ENCODE data around the gene GRIP2.

Gene GRIP2

DNA sequence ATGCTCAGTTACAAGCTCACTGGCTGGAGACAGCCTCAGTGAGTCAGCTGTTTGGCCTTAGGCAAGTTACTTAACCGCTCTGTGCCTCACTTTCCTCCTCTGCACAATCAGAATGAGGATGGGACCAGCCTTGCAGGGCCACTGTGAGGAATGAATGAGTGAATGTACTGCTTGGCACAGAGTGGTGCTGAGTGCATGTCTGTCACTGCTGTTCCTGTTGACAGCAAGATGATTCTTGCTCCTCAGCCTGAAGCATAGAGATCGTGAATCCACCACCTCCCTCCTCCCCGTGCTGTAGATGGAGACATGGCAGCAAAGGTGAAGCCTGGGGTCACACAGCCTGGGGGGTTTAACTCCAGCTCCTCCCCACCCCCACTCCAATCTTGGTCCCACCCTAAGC is 14.6 kb upstream of the GRIP2 start:
- no peaks in the 10 kb centered on the region for H4K20me1 ChIP-seq (ENCODE audit: insufficient read depth, low read length)

DNA sequence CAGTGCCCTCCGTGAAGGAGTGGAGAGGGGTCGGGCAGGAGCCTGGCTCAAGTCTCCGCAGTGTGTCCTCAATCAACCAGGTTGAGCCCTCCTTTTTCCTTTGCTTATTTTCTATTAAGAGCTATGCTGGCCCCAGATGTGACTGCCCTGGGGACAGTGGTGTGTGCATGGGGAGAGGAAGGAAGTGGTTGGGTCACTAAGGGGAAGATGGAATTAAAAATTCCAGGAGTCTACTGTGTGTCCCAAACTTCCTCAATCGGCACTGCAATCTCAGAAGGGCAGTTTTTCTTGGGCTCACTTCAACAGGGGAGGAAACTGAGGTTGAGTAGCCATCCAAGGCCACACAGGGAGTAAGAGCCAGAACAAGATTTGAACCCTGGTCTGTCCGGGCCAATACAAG is 13.7 kb upstream of the GRIP2 start:
- Histone ChIP-seq H3K4me2 (ENCODE audit: low read length) (no peak overlapping the region), H4K20me1 (ENCODE audit: insufficient read depth, low read length) (no peaks in the 10 kb centered on the region), H3F3A (ENCODE audit: insufficient read depth, low read length) (no peaks in the 10 kb centered on the region), H3K36me3 (ENCODE audit: insufficient read depth, low read length) (no peaks in the 10 kb centered on the region), H3K79me2 (ENCODE audit: insufficient read depth, low read length) (no peaks in the 10 kb centered on the region), H3K4me1 (ENCODE audit: insufficient read depth, low read length, severe bottlenecking) (no peaks in the 10 kb centered on the region), H3K9ac (ENCODE audit: low read length) (no peak overlapping the region), H3K27me3 (ENCODE audit: insufficient read depth, low read length) (peaks cover 4% of the 10 kb centered on the region; the same call in 1 of the 2 replicates), H2AFZ (ENCODE audit: low read length) (no peak overlapping the region), H3K9me3 (ENCODE audit: low read length) (no peaks in the 10 kb centered on the region), H3K4me3 (ENCODE audit: low read depth, low read length, poor library complexity, severe bottlenecking) (no peak overlapping the region), H3K9me2 (ENCODE audit: low read depth, low read length) (no peaks in the 10 kb centered on the region), H3K27ac (ENCODE audit: low read depth, low read length, poor library complexity, severe bottlenecking) (no peak overlapping the region)
- TF ChIP-seq, protein P1, sequence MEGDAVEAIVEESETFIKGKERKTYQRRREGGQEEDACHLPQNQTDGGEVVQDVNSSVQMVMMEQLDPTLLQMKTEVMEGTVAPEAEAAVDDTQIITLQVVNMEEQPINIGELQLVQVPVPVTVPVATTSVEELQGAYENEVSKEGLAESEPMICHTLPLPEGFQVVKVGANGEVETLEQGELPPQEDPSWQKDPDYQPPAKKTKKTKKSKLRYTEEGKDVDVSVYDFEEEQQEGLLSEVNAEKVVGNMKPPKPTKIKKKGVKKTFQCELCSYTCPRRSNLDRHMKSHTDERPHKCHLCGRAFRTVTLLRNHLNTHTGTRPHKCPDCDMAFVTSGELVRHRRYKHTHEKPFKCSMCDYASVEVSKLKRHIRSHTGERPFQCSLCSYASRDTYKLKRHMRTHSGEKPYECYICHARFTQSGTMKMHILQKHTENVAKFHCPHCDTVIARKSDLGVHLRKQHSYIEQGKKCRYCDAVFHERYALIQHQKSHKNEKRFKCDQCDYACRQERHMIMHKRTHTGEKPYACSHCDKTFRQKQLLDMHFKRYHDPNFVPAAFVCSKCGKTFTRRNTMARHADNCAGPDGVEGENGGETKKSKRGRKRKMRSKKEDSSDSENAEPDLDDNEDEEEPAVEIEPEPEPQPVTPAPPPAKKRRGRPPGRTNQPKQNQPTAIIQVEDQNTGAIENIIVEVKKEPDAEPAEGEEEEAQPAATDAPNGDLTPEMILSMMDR (IDR thresholded peaks at IDR 0.05; ENCODE audit: low read length) = no peak
- no peak for TF ChIP-seq EZH2 (IDR thresholded peaks at IDR 0.05; ENCODE audit: borderline replicate concordance, low read length)

More for the DNA sequence above, 14.6 kb upstream of the GRIP2 start:
- Histone ChIP-seq H3K27me3 (ENCODE audit: insufficient read depth, low read length) (no peaks in the 10 kb centered on the region; the same call in 1 of the 2 replicates), H3K9me2 (ENCODE audit: low read depth, low read length) (no peaks in the 10 kb centered on the region), H3K4me2 (ENCODE audit: low read length) (no peak overlapping the region), H2AFZ (ENCODE audit: low read length) (no peak overlapping the region), H3K9me3 (ENCODE audit: low read length) (no peaks in the 10 kb centered on the region), H3F3A (ENCODE audit: insufficient read depth, low read length) (no peaks in the 10 kb centered on the region), H3K9ac (ENCODE audit: low read length) (no peak overlapping the region), H3K36me3 (ENCODE audit: insufficient read depth, low read length) (no peaks in the 10 kb centered on the region), H3K4me3 (ENCODE audit: low read depth, low read length, poor library complexity, severe bottlenecking) (no peak overlapping the region), H3K27ac (ENCODE audit: low read depth, low read length, poor library complexity, severe bottlenecking) (no peak overlapping the region), H3K79me2 (ENCODE audit: insufficient read depth, low read length) (no peaks in the 10 kb centered on the region), H3K4me1 (ENCODE audit: insufficient read depth, low read length, severe bottlenecking) (no peaks in the 10 kb centered on the region)
- TF ChIP-seq, protein P1 (IDR thresholded peaks at IDR 0.05; ENCODE audit: low read length) = no peak
- no peak for TF ChIP-seq EZH2 (IDR thresholded peaks at IDR 0.05; ENCODE audit: borderline replicate concordance, low read length)

DNA sequence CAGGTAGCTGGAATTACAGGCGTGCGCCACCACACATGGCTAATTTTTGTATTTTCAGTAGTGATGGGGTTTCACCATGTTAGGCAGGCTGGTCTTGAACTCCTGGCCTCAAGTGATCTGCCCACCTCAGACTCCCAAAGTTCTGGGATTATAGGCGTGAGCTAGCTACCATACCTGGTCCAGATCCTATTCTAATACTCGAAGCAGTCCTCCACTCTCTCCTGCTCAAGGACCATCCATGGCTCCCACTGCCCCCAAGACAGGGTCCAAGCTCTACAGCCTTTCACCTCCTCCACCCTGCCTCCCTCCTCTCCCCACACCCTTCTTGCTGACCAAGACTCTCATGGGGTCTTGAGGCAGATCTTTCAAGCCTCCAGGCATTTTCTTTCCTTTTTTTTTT is 12.6 kb upstream of the GRIP2 start:
- Histone ChIP-seq H3K27ac (ENCODE audit: low read depth, low read length, poor library complexity, severe bottlenecking) (no peak overlapping the region), H3K79me2 (ENCODE audit: insufficient read depth, low read length) (no peaks in the 10 kb centered on the region), H3K4me1 (ENCODE audit: insufficient read depth, low read length, severe bottlenecking) (no peaks in the 10 kb centered on the region), H3F3A (ENCODE audit: insufficient read depth, low read length) (no peaks in the 10 kb centered on the region), H3K4me3 (ENCODE audit: low read depth, low read length, poor library complexity, severe bottlenecking) (no peak overlapping the region), H3K9me3 (ENCODE audit: low read length) (no peaks in the 10 kb centered on the region), H2AFZ (ENCODE audit: low read length) (no peak overlapping the region), H3K36me3 (ENCODE audit: insufficient read depth, low read length) (no peaks in the 10 kb centered on the region), H3K9me2 (ENCODE audit: low read depth, low read length) (no peaks in the 10 kb centered on the region), H3K27me3 (ENCODE audit: insufficient read depth, low read length) (peaks cover 4% of the 10 kb centered on the region; the same call in 1 of the 2 replicates), H4K20me1 (ENCODE audit: insufficient read depth, low read length) (no peaks in the 10 kb centered on the region), H3K4me2 (ENCODE audit: low read length) (no peak overlapping the region), H3K9ac (ENCODE audit: low read length) (no peak overlapping the region)
- TF ChIP-seq EZH2 (IDR thresholded peaks at IDR 0.05; ENCODE audit: borderline replicate concordance, low read length) = no peak
- TF ChIP-seq, protein P1 (IDR thresholded peaks at IDR 0.05; ENCODE audit: low read length) = no peak

All from OCI-LY1 (cell line).